HCT116 (cell line): Measurements from ENCODE around the gene MAPK8IP3. TPM values are rescaled to one million over a fixed set of nuclear protein-coding genes. Genes with fewer than 3 reads are reported as not detected.
A peak's percentile ranks its signal among the peaks of the same experiment; 100 is the strongest.

Source experiments
- ATAC-seq: fragments of 200-7000 bp; cut with Tn5 transposase; 2 replicates; pipeline ENCODE4 v1.9.1; 2020; ENCODE audit warnings: mild to moderate bottlenecking, moderate library complexity
- BruUV-seq: library from RNA; stranded (reverse); fragments of 400-500 nt; replicated peaks from 2 replicates; lab custom pipeline; 2021; lab: Mats Ljungman, UMichigan
- CTCF ChIA-PET: fragments of 300-600 bp; sonication (Branson Sonifier 250); formaldehyde crosslinking; loops from one replicate; lab custom pipeline; 2021; ENCODE audit warnings: antibody characterized with exemption; lab: Charles Lee
- POLR2A ChIA-PET: fragments of 300-600, 350-600 bp; sonication (Branson Sonifier 250); formaldehyde crosslinking; loops from one replicate; lab custom pipeline; 2021; ENCODE audit warnings: antibody characterized with exemption; lab: Charles Lee
- RAD21 ChIA-PET, 2 experiments: fragments of 300-600 bp; sonication (Branson Sonifier 250); formaldehyde crosslinking; loops; one replicate each; lab custom pipeline; 2023; ENCODE audit warnings: low total read pairs in 2 of 2; ENCODE audit not compliant: uncharacterized antibody in 2 of 2, unreplicated experiment in 2 of 2, low non-redundant PET in 1 of 2; lab: Charles Lee
- DNase-seq: peaks from one replicate; pipeline ENCODE4 v3.0.0-alpha.2; 2010; ENCODE audit warnings: low read depth, low spot score
- H2AFZ ChIP-seq: fragments of 200-600 bp; shearing (Covaris generic), sonication (generic); 2 replicates; pipeline ENCODE4 v1.6.1; 2017; ENCODE audit warnings: low read depth, mixed run types, mixed read lengths, antibody characterized with exemption, low read length; ENCODE audit not compliant: poor library complexity, severe bottlenecking
- H3K27ac ChIP-seq: 2 replicates; pipeline ENCODE4 v1.5.1; 2012; ENCODE audit warnings: low read depth, low read length
- H3K27me3 ChIP-seq: fragments of 200-600 bp; sonication (generic); 2 replicates; pipeline ENCODE4 v1.6.1; 2016; ENCODE audit warnings: mixed run types, low read length, mixed read lengths; ENCODE audit not compliant: insufficient read depth
- H3K36me3 ChIP-seq, 2 experiments: fragments of 200-500 bp in 1 of 2; fragments of 200-600 bp in 1 of 2; sonication (Bioruptor generic) in 1 of 2; sonication (generic) in 1 of 2; 2 replicates each; pipeline versions ENCODE4 v1.5.1 to v1.6.1; 2014 to 2016; ENCODE audit warnings: low read length in 2 of 2, inconsistent platforms in 1 of 2, mixed read lengths in 1 of 2, mixed run types in 1 of 2; ENCODE audit not compliant: insufficient read depth in 2 of 2, control insufficient read depth in 1 of 2
- H3K4me1 ChIP-seq, 2 experiments: fragments of 200-600 bp in 1 of 2; sonication (generic) in 1 of 2; 2 replicates each; pipeline versions ENCODE4 v1.5.1 to v1.6.1; 2012 to 2017; ENCODE audit warnings: low read length in 2 of 2, inconsistent platforms in 1 of 2, mild to moderate bottlenecking in 1 of 2, mixed read lengths in 1 of 2, mixed run types in 1 of 2, moderate library complexity in 1 of 2; ENCODE audit not compliant: insufficient read depth in 2 of 2, control insufficient read depth in 1 of 2
- H3K4me2 ChIP-seq: fragments of 200-600 bp; sonication (generic); 2 replicates; pipeline ENCODE4 v1.6.1; 2017; ENCODE audit warnings: mixed run types, low read length, mixed read lengths
- H3K4me3 ChIP-seq, 2 experiments: fragments of 200-600 bp in 1 of 2; sonication (generic) in 1 of 2; replicated peaks in 1 of 2; 2 replicates each; pipeline ENCODE4 v1.5.1; 2011 to 2016; ENCODE audit warnings: low read length in 2 of 2, control low read depth in 1 of 2, low read depth in 1 of 2, mild to moderate bottlenecking in 1 of 2, mixed read lengths in 1 of 2, mixed run types in 1 of 2
- H3K79me2 ChIP-seq: fragments of 200-600 bp; sonication (generic); 2 replicates; pipeline ENCODE4 v1.6.1; 2017; ENCODE audit warnings: mild to moderate bottlenecking, mixed run types, low read length, moderate library complexity, mixed read lengths; ENCODE audit not compliant: insufficient read depth
- H3K9ac ChIP-seq: fragments of 200-600 bp; sonication (generic); 2 replicates; pipeline ENCODE4 v1.6.1; 2016; ENCODE audit warnings: low read length, mixed read lengths
- H3K9me2 ChIP-seq: fragments of 200-600 bp; sonication (generic), shearing (Covaris generic); 2 replicates; pipeline ENCODE4 v1.6.1; 2017; ENCODE audit warnings: mixed run types, mild to moderate bottlenecking, moderate library complexity; ENCODE audit not compliant: insufficient read depth
- H3K9me3 ChIP-seq, 2 experiments: fragments of 200-500 bp in 1 of 2; fragments of 200-600 bp in 1 of 2; sonication (Bioruptor generic) in 1 of 2; sonication (generic) in 1 of 2; 2 replicates each; pipeline ENCODE4 v1.6.1; 2014 to 2017; ENCODE audit warnings: low read length in 2 of 2, mixed read lengths in 2 of 2, inconsistent platforms in 1 of 2, low read depth in 1 of 2, mild to moderate bottlenecking in 1 of 2, mixed run types in 1 of 2, moderate library complexity in 1 of 2; ENCODE audit not compliant: control insufficient read depth in 1 of 2, insufficient read depth in 1 of 2
- H4K20me1 ChIP-seq: fragments of 200-600 bp; sonication (generic), shearing (Covaris generic); 2 replicates; pipeline ENCODE4 v1.6.1; 2017; ENCODE audit warnings: mixed run types, mild to moderate bottlenecking, moderate library complexity; ENCODE audit not compliant: insufficient read depth
- CEBPB ChIP-seq: IDR thresholded peaks from 2 replicates; pipeline ENCODE4 v1.6.1; 2012; ENCODE audit warnings: low read depth
- EZH2 ChIP-seq: fragments of 200-600 bp; sonication (generic); IDR thresholded peaks from 2 replicates; pipeline ENCODE4 v1.6.1; 2017; ENCODE audit warnings: antibody characterized with exemption, mixed run types
- FOSL1 ChIP-seq: IDR thresholded peaks from 2 replicates; pipeline ENCODE4 v1.6.1; 2012; ENCODE audit warnings: low read depth
- JUND ChIP-seq: IDR thresholded peaks from 2 replicates; pipeline ENCODE4 v1.6.1; 2012
- POLR2AphosphoS5 ChIP-seq: IDR thresholded peaks from 2 replicates; pipeline ENCODE4 v1.6.1; 2011; ENCODE audit warnings: mild to moderate bottlenecking, low read depth, low read length, moderate library complexity
- RAD21 ChIP-seq: IDR thresholded peaks from 2 replicates; pipeline ENCODE4 v1.6.1; 2012; ENCODE audit warnings: low read depth, mild to moderate bottlenecking
- REST ChIP-seq: IDR thresholded peaks from 2 replicates; pipeline ENCODE4 v1.6.1; 2012; ENCODE audit warnings: low read depth
- SP1 ChIP-seq: IDR thresholded peaks from 2 replicates; pipeline ENCODE4 v1.6.1; 2012; ENCODE audit warnings: low read depth
- SRF ChIP-seq: IDR thresholded peaks from 2 replicates; pipeline ENCODE4 v1.6.1; 2012; ENCODE audit warnings: low read depth
- TCF7L2 ChIP-seq: IDR thresholded peaks from 2 replicates; pipeline ENCODE4 v1.7.0; 2011; ENCODE audit warnings: borderline replicate concordance, inconsistent platforms; ENCODE audit not compliant: insufficient read depth, insufficient read length; ENCODE audit errors: extremely low read depth
- YY1 ChIP-seq: IDR thresholded peaks from 2 replicates; pipeline ENCODE4 v1.6.1; 2011; ENCODE audit warnings: low read length, low read depth, moderate library complexity, mild to moderate bottlenecking; ENCODE audit not compliant: insufficient replicate concordance; ENCODE audit errors: extremely low read depth
- ZFX ChIP-seq: fragments of 450-650 bp; IDR thresholded peaks from 2 replicates; pipeline ENCODE4 v1.6.1; 2017
- intact Hi-C: fragments of 100-400 bp; cut with micrococcal nuclease; formaldehyde crosslinking; loops from 2 replicates; pipeline ENCODE4 v1.10.0; 2022
- total RNA-seq: library from RNA; stranded (reverse); gene quantifications from one replicate; pipeline ENCODE4 v1.2.1, GENCODE V29; 2021; ENCODE audit not compliant: unreplicated experiment

Gene MAPK8IP3
- total RNA-seq, 1 experiment from 2014 or later: 75.3 TPM

DNA sequence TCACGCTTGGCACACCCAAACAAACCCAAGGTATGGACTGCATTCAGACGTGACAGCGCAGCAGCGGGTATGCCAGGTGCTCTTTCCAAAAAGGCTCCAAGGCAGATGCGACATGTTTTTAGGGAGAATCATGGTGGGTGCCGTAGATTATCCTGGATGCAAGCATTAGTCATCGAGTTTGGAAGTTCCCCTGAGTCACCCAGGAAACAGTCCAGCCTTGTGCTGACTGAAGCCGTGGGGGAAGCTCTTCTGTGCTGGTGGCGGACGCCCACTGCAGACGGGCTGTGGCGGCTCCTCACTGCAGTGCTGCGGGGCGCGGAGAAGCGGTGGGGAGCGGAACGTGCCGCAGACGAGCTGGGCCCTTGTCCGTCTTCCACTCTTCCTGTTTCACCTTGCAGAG, 14.0 kb upstream of the MAPK8IP3 start (continued):
- TF ChIP-seq REST (no peak), CEBPB (no peak), ZFX (no peak), EZH2 (no peak), YY1 (no peak)
- TF ChIP-seq, all 23 proteins: peak for 2

- peaks cover 8% of the 10 kb centered on the region; the same call in 1 of the 2 replicates for H4K20me1 ChIP-seq
- ChIA-PET RAD21 (no interaction called here), CTCF (interaction anchor here (1.8 kb wide), 1 partner anchor 9 kb away, joined by 11 read pairs; the partner anchor contains the start of gene MAPK8IP3), POLR2A (no interaction called here)
- peaks cover 54% of the 10 kb centered on the region for H3K79me2 ChIP-seq
- no peak overlapping the region for H3K9ac ChIP-seq
- no peak for ATAC-seq
- H3K9me2 ChIP-seq: no peaks in the 10 kb centered on the region
- no peak overlapping the region for H3K27ac ChIP-seq
- no peak for DNase-seq
- no peaks in the 10 kb centered on the region for H3K27me3 ChIP-seq
- H3K36me3 ChIP-seq: peaks cover 56 to 76% of the 10 kb centered on the region in 2 experiments
- peak; percentile 29; the same call in 1 of the 2 replicates for TF ChIP-seq JUND
- no peak for TF ChIP-seq SRF
- TF ChIP-seq EZH2: no peak
- no peak for TF ChIP-seq TCF7L2
- TF ChIP-seq SP1: no peak
- no peak for TF ChIP-seq RAD21
- TF ChIP-seq POLR2AphosphoS5: no peak
- TF ChIP-seq FOSL1: peak; percentile 19; the same call in 1 of the 2 replicates
- H3K4me3 ChIP-seq: no peak overlapping the region
- no peaks in the 10 kb centered on the region for H3K9me3 ChIP-seq
- peaks cover under 1 to 11% of the 10 kb centered on the region in 2 experiments; a peak in 3 of 4 replicates for H3K4me1 ChIP-seq
- intact Hi-C loops: no loop called here
- H2AFZ ChIP-seq: no peak overlapping the region
- no peak overlapping the region for H3K4me2 ChIP-seq
- BruUV-seq: no TSS peak
These were observed 9.1 kb upstream of the MAPK8IP3 start for GRCh38 chr16:1696863-1697262.
